H9 (cell line): Measurements from ENCODE around the gene TENM4. TPM values are rescaled to one million over a fixed set of nuclear protein-coding genes. Genes with fewer than 3 reads are reported as not detected.

Experiments used
- DNase-seq: peaks from one replicate; pipeline ENCODE4 v3.0.0-alpha.2; 2017
- H2AFZ ChIP-seq: one replicate; pipeline ENCODE4 v1.6.1; 2013; ENCODE audit warnings: mild to moderate bottlenecking, low read length, control low read depth, moderate library complexity
- H2AK5ac ChIP-seq: 2 replicates; pipeline ENCODE4 v1.6.1; 2013; ENCODE audit warnings: low read length, control low read depth, mixed read lengths; ENCODE audit not compliant: insufficient read length
- H2BK120ac ChIP-seq: one replicate; pipeline ENCODE4 v1.6.1; 2013; ENCODE audit warnings: low read depth, mild to moderate bottlenecking, low read length, control low read depth, inconsistent platforms; ENCODE audit not compliant: poor library complexity, severe bottlenecking
- H2BK12ac ChIP-seq: 2 replicates; pipeline ENCODE4 v1.6.1; 2013; ENCODE audit warnings: low read length, control low read depth, mixed read lengths, low read depth; ENCODE audit not compliant: insufficient read length
- H2BK15ac ChIP-seq: 2 replicates; pipeline ENCODE4 v1.6.1; 2013; ENCODE audit warnings: low read depth, low read length, control low read depth
- H2BK20ac ChIP-seq: one replicate; pipeline ENCODE4 v1.6.1; 2013; ENCODE audit warnings: low read depth, mild to moderate bottlenecking, low read length, control low read depth, inconsistent platforms; ENCODE audit not compliant: poor library complexity, severe bottlenecking
- H2BK5ac ChIP-seq: 2 replicates; pipeline ENCODE4 v1.6.1; 2013; ENCODE audit warnings: low read length, control low read depth, mixed read lengths; ENCODE audit not compliant: insufficient read length
- H3K14ac ChIP-seq: 2 replicates; pipeline ENCODE4 v1.6.1; 2013; ENCODE audit warnings: low read length, control low read depth; ENCODE audit not compliant: insufficient read depth
- H3K18ac ChIP-seq: 2 replicates; pipeline ENCODE4 v1.6.1; 2013; ENCODE audit warnings: low read depth, mild to moderate bottlenecking, mixed read lengths, low read length, control low read depth; ENCODE audit not compliant: insufficient read length
- H3K23ac ChIP-seq: 2 replicates; pipeline ENCODE4 v1.6.1; 2013; ENCODE audit warnings: low read length, control low read depth, mixed read lengths, low read depth; ENCODE audit not compliant: insufficient read length
- H3K23me2 ChIP-seq: 2 replicates; pipeline ENCODE4 v1.6.1; 2013; ENCODE audit warnings: low read depth, mild to moderate bottlenecking, mixed read lengths, low read length, control low read depth; ENCODE audit not compliant: insufficient read length, poor library complexity, severe bottlenecking
- H3K27ac ChIP-seq: 2 replicates; pipeline ENCODE4 v1.5.1; 2013; ENCODE audit warnings: low read length, control low read depth, mixed read lengths, low read depth; ENCODE audit not compliant: insufficient read length
- H3K27me3 ChIP-seq: 2 replicates; pipeline ENCODE4 v1.6.1; 2013; ENCODE audit warnings: low read length, control low read depth, inconsistent platforms; ENCODE audit not compliant: insufficient read depth
- H3K4ac ChIP-seq: 2 replicates; pipeline ENCODE4 v1.6.1; 2013; ENCODE audit warnings: low read depth, mild to moderate bottlenecking, control low read depth, inconsistent platforms, low read length, moderate library complexity
- H3K4me1 ChIP-seq: 2 replicates; pipeline ENCODE4 v1.6.1; 2013; ENCODE audit warnings: low read length, control low read depth, inconsistent platforms; ENCODE audit not compliant: insufficient read depth
- H3K4me2 ChIP-seq: 2 replicates; pipeline ENCODE4 v1.6.1; 2013; ENCODE audit warnings: low read length, control low read depth, mixed read lengths; ENCODE audit not compliant: insufficient read length, insufficient read depth
- H3K56ac ChIP-seq: 2 replicates; pipeline ENCODE4 v1.6.1; 2013; ENCODE audit warnings: low read depth, mild to moderate bottlenecking, mixed read lengths, low read length, control low read depth; ENCODE audit not compliant: insufficient read length
- H3K79me1 ChIP-seq: 2 replicates; pipeline ENCODE4 v1.6.1; 2013; ENCODE audit warnings: low read depth, mild to moderate bottlenecking, moderate library complexity, low read length, control low read depth, inconsistent platforms; ENCODE audit not compliant: insufficient read depth, poor library complexity, severe bottlenecking
- H3K79me2 ChIP-seq: 2 replicates; pipeline ENCODE4 v1.6.1; 2013; ENCODE audit warnings: low read length, control low read depth, inconsistent platforms; ENCODE audit not compliant: insufficient read depth
- H3K9ac ChIP-seq: 2 replicates; pipeline ENCODE4 v1.6.1; 2013; ENCODE audit warnings: low read length, control low read depth, mixed read lengths; ENCODE audit not compliant: insufficient read length; ENCODE audit errors: extremely low read depth
- H3K9me3 ChIP-seq: one replicate; pipeline ENCODE4 v1.6.1; 2013; ENCODE audit warnings: low read depth, low read length, inconsistent platforms; ENCODE audit not compliant: control insufficient read depth
- H3T11ph ChIP-seq: one replicate; pipeline ENCODE4 v1.6.1; 2013; ENCODE audit warnings: mild to moderate bottlenecking, low read length, control low read depth, inconsistent platforms
- H4K20me1 ChIP-seq: one replicate; pipeline ENCODE4 v1.6.1; 2013; ENCODE audit not compliant: control insufficient read depth, insufficient read length, insufficient read depth
- H4K5ac ChIP-seq: 2 replicates; pipeline ENCODE4 v1.6.1; 2013; ENCODE audit warnings: low read depth, mild to moderate bottlenecking, mixed read lengths, low read length, control low read depth; ENCODE audit not compliant: insufficient read length
- H4K8ac ChIP-seq: replicated peaks from 2 replicates; pipeline ENCODE4 v1.6.1; 2013; ENCODE audit warnings: low read length, control low read depth, mixed read lengths, low read depth; ENCODE audit not compliant: insufficient read length
- H4K91ac ChIP-seq: 2 replicates; pipeline ENCODE4 v1.6.1; 2013; ENCODE audit warnings: low read depth, mild to moderate bottlenecking, moderate library complexity, mixed read lengths, low read length, control low read depth; ENCODE audit not compliant: insufficient read length
- H3K27ac Mint-ChIP-seq, 3 experiments: 2 replicates in 2 of 3; 3 replicates in 1 of 3; pipeline ENCODE4 v1.8.0; 2020 to 2021; ENCODE audit warnings: mixed read lengths in 3 of 3, mild to moderate bottlenecking in 1 of 3, moderate library complexity in 1 of 3
- H3K27me3 Mint-ChIP-seq: 2 replicates; pipeline ENCODE4 v1.8.0; 2021; ENCODE audit warnings: low read depth, mild to moderate bottlenecking, moderate library complexity, mixed read lengths
- H3K36me3 Mint-ChIP-seq, 3 experiments: 2 replicates in 2 of 3; 3 replicates in 1 of 3; pipeline ENCODE4 v1.8.0; 2020 to 2021; ENCODE audit warnings: low read depth in 3 of 3, mixed read lengths in 3 of 3; ENCODE audit not compliant: insufficient read depth in 1 of 3
- H3K4me1 Mint-ChIP-seq, 2 experiments: 2 replicates each; pipeline ENCODE4 v1.8.0; 2020; ENCODE audit warnings: mixed read lengths in 2 of 2
- H3K4me3 Mint-ChIP-seq, 2 experiments: 2 replicates in 1 of 2; 3 replicates in 1 of 2; pipeline ENCODE4 v1.8.0; 2020 to 2021; ENCODE audit warnings: mild to moderate bottlenecking in 2 of 2, mixed read lengths in 2 of 2, moderate library complexity in 1 of 2
- H3K9me3 Mint-ChIP-seq, 2 experiments: 2 replicates in 1 of 2; 3 replicates in 1 of 2; pipeline ENCODE4 v1.8.0; 2020; ENCODE audit warnings: mild to moderate bottlenecking in 2 of 2, mixed read lengths in 2 of 2, moderate library complexity in 1 of 2
- CTCF ChIP-seq: fragments of 200-600 bp; sonication (generic); conservative IDR thresholded peaks from 3 replicates; pipeline ENCODE4 v1.8.0; 2021; ENCODE audit warnings: antibody characterized with exemption, mild to moderate bottlenecking
- whole genome bisulfite sequencing: extraction: QIAGEN DNeasy Blood & Tissue Kit; methylation state at CpG from one replicate; pipeline ENCODE4 v1.1.7; 2013; ENCODE audit warnings: missing lambda C conversion rate, low lambda C conversion rate, mixed read lengths; ENCODE audit not compliant: insufficient read length; ENCODE audit errors: extremely low coverage; 5-methylcytosine and 5-hydroxymethylcytosine counted together
- total RNA-seq: library from RNA; stranded (reverse); gene quantifications from 2 replicates; pipeline ENCODE4 v1.2.1, GENCODE V29; 2021

TENM4 gene
- total RNA-seq, 1 experiment from 2014 or later = 4.6 TPM

GRCh38 chr11:79321263-79321662, 119.6 kb downstream of the TENM4 start:
- H3K9ac ChIP-seq = no peak overlapping the region
- Mint-ChIP-seq H3K36me3 (no peaks in the 10 kb centered on the region), H3K9me3 (no peaks in the 10 kb centered on the region), H3K4me3 (no peak overlapping the region), H3K27me3 (peaks cover 5% of the 10 kb centered on the region; the same call in 1 of the 2 replicates), H3K27ac (no peak overlapping the region), H3K4me1 (no peaks in the 10 kb centered on the region)
- H2BK12ac ChIP-seq = no peak overlapping the region
- H4K8ac ChIP-seq = no peak overlapping the region
- H3K23ac ChIP-seq = no peak overlapping the region
- no peak overlapping the region for H3K18ac ChIP-seq
- H3K27ac ChIP-seq = no peak overlapping the region
- TF ChIP-seq CTCF = no peak
- H3K56ac ChIP-seq = no peak overlapping the region
- H3K14ac ChIP-seq = no peak overlapping the region
- DNase-seq = no peak
- no peak overlapping the region for H3T11ph ChIP-seq
- H3K23me2 ChIP-seq = no peaks in the 10 kb centered on the region
- no peak overlapping the region for H3K4ac ChIP-seq
- no peak overlapping the region for H2BK5ac ChIP-seq
- H3K4me1 ChIP-seq = no peaks in the 10 kb centered on the region
- H4K5ac ChIP-seq = no peak overlapping the region
- no peaks in the 10 kb centered on the region for H3K9me3 ChIP-seq
- H3K79me2 ChIP-seq = no peaks in the 10 kb centered on the region
- no peaks in the 10 kb centered on the region for H4K20me1 ChIP-seq
- no peak overlapping the region for H2BK20ac ChIP-seq
- H2BK15ac ChIP-seq = no peak overlapping the region
- no CpG with 5 or more reads among the region's 6 CpGs for WGBS
- H4K91ac ChIP-seq = no peak overlapping the region
- H2AK5ac ChIP-seq = no peak overlapping the region
- H3K4me2 ChIP-seq = no peak overlapping the region
- no peaks in the 10 kb centered on the region for H3K79me1 ChIP-seq
- no peak overlapping the region for H2BK120ac ChIP-seq
- H3K27me3 ChIP-seq = no peaks in the 10 kb centered on the region
- H2AFZ ChIP-seq = no peak overlapping the region
